ENCODE results near the gene ATG7. TPM values are rescaled to one million over a fixed set of nuclear protein-coding genes. Genes with fewer than 3 reads are reported as not detected.
"Not testable (repeated sequence)": the region's sequence is repeated elsewhere in the genome, so short reads cannot be mapped to it uniquely, and the experiment has no call there.

Gene ATG7
- total RNA-seq, 2 experiments from 2014 or later, result 31.0 to 33.1 TPM

GRCh38 chr3:11452885-11453847 is 181.0 kb downstream of the ATG7 start:
- Mint-ChIP-seq H3K9me3 (no peaks in the 10 kb centered on the region), H3K27me3 (no peaks in the 10 kb centered on the region), H3K36me3 (ENCODE audit: low read depth) (peaks cover 6% of the 10 kb centered on the region), H3K4me1 (ENCODE audit: low read depth) (peaks cover 4% of the 10 kb centered on the region), H3K4me3 (no peak overlapping the region), H3K27ac (no peak overlapping the region)
- DNase-seq (no peak), ATAC-seq (no peak)
- ChIA-PET CTCF (interaction anchor here (1.3 kb wide), 1 partner anchor 198 kb away, joined by 4 read pairs; no protein-coding TSS in a partner anchor), POLR2A (no interaction called here)
- intact Hi-C loops (cut with micrococcal nuclease), result no loop called here
- TF ChIP-seq CTCF (IDR thresholded peaks at IDR 0.05), result no peak

GRCh38 chr3:11455956-11456355 is 183.8 kb downstream of the ATG7 start:
- Mint-ChIP-seq H3K27ac (no peak overlapping the region), H3K4me1 (ENCODE audit: low read depth) (peaks cover 4% of the 10 kb centered on the region), H3K36me3 (ENCODE audit: low read depth) (peaks cover 3% of the 10 kb centered on the region), H3K27me3 (no peaks in the 10 kb centered on the region), H3K4me3 (no peak overlapping the region), H3K9me3 (no peaks in the 10 kb centered on the region)
- TF ChIP-seq CTCF (IDR thresholded peaks at IDR 0.05), result no peak
- CTCF ChIA-PET, result no interaction called here
- ATAC-seq, result no peak
- POLR2A ChIA-PET, result no interaction called here
- DNase-seq, result no peak
- intact Hi-C loops (cut with micrococcal nuclease), result no loop called here

GRCh38 chr3:11457135-11457534 is 184.9 kb downstream of the ATG7 start:
- no peak overlapping the region for H3K27ac Mint-ChIP-seq
- no peak for DNase-seq
- ChIA-PET CTCF (no interaction called here), POLR2A (no interaction called here)
- H3K4me3 Mint-ChIP-seq, result no peak overlapping the region
- intact Hi-C loops (cut with micrococcal nuclease), result no loop called here
- TF ChIP-seq CTCF (IDR thresholded peaks at IDR 0.05), result no peak
- H3K9me3 Mint-ChIP-seq, result no peaks in the 10 kb centered on the region
- no peaks in the 10 kb centered on the region for H3K27me3 Mint-ChIP-seq
- peaks cover 4% of the 10 kb centered on the region for H3K4me1 Mint-ChIP-seq (ENCODE audit: low read depth)
- H3K36me3 Mint-ChIP-seq (ENCODE audit: low read depth), result peaks cover 3% of the 10 kb centered on the region
- ATAC-seq, result no peak

GRCh38 chr3:11459186-11459824 is 187.1 kb downstream of the ATG7 start:
- Mint-ChIP-seq H3K4me3 (no peak overlapping the region), H3K27me3 (no peaks in the 10 kb centered on the region), H3K27ac (no peak overlapping the region), H3K4me1 (ENCODE audit: low read depth) (no peaks in the 10 kb centered on the region), H3K36me3 (ENCODE audit: low read depth) (peaks cover 3% of the 10 kb centered on the region), H3K9me3 (no peaks in the 10 kb centered on the region)
- ChIA-PET CTCF (no interaction called here), POLR2A (no interaction called here)
- ATAC-seq (no peak), DNase-seq (no peak)
- intact Hi-C loops (cut with micrococcal nuclease), result no loop called here
- TF ChIP-seq CTCF (IDR thresholded peaks at IDR 0.05), result no peak

- H3K9me3 Mint-ChIP-seq, result no peaks in the 10 kb centered on the region
- ChIA-PET POLR2A (no interaction called here), CTCF (no interaction called here)
- intact Hi-C loops (cut with micrococcal nuclease), result no loop called here
- H3K4me1 Mint-ChIP-seq (ENCODE audit: low read depth), result no peaks in the 10 kb centered on the region
- no peaks in the 10 kb centered on the region for H3K27me3 Mint-ChIP-seq
- no peak overlapping the region for H3K27ac Mint-ChIP-seq
- ATAC-seq (no peak), DNase-seq (no peak)
- H3K4me3 Mint-ChIP-seq, result no peak overlapping the region
- TF ChIP-seq CTCF (IDR thresholded peaks at IDR 0.05), result no peak
- H3K36me3 Mint-ChIP-seq (ENCODE audit: low read depth), result peaks cover 1% of the 10 kb centered on the region
These were observed 189.0 kb downstream of the ATG7 start for GRCh38 chr3:11461226-11461625.

- DNase-seq; H3K4me3 Mint-ChIP-seq; ATAC-seq; CTCF ChIA-PET; intact Hi-C loops (cut with micrococcal nuclease); H3K4me1 Mint-ChIP-seq (ENCODE audit: low read depth); H3K27me3 Mint-ChIP-seq; H3K9me3 Mint-ChIP-seq; H3K36me3 Mint-ChIP-seq (ENCODE audit: low read depth); H3K27ac Mint-ChIP-seq: not testable (repeated sequence)
- POLR2A ChIA-PET, result interaction anchor here (0.5 kb wide), 1 partner anchor 150 kb away, joined by 3 read pairs; no protein-coding TSS in a partner anchor
These were observed 190.5 kb downstream of the ATG7 start for GRCh38 chr3:11462673-11463072.
